Articular chondrocyte of knee joint (primary cell): Measurements from ENCODE around the gene UGT8. TPM values are rescaled to one million over a fixed set of nuclear protein-coding genes. Genes with fewer than 3 reads are reported as not detected.

Experiments
- small RNA-seq: library from RNA; depleted of rRNA; stranded (forward); fragments of <200 nt; gene quantifications from one replicate; pipeline ENCODE3, GENCODE V24; 2012
- total RNA-seq: library from RNA; depleted of rRNA; stranded (reverse); fragments of >200 nt; gene quantifications from 2 replicates; pipeline ENCODE4 v1.2.3, GENCODE V29; 2012

Gene UGT8, protein sequence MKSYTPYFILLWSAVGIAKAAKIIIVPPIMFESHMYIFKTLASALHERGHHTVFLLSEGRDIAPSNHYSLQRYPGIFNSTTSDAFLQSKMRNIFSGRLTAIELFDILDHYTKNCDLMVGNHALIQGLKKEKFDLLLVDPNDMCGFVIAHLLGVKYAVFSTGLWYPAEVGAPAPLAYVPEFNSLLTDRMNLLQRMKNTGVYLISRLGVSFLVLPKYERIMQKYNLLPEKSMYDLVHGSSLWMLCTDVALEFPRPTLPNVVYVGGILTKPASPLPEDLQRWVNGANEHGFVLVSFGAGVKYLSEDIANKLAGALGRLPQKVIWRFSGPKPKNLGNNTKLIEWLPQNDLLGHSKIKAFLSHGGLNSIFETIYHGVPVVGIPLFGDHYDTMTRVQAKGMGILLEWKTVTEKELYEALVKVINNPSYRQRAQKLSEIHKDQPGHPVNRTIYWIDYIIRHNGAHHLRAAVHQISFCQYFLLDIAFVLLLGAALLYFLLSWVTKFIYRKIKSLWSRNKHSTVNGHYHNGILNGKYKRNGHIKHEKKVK
- not detected in 2 replicates for total RNA-seq

GRCh38 chr4:114598191-114599121 is at the start of gene UGT8:
TSS of gene UGT8 (plus strand) at chr4:114598807. CDS start at chr4:114622881, 24,074 bp downstream.

Small RNA genes lying within 50 kb of the gene (small RNA-seq; reads per million reads assigned to genes)
- not detected for gene MIR577
